Transverse colon (tissue), 4 donors: ENCODE results near the gene ERVFRD-1.

Source experiments
- CTCF ChIP-seq, 5 experiments: fragments of 200-600 bp in 3 of 5; fragments of 450-650 bp in 2 of 5; sonication (generic) in 3 of 5; IDR thresholded peaks; 1 replicate in 2 of 5; 2 replicates in 3 of 5; pipeline ENCODE4 v1.5.1; 2016 to 2017; ENCODE audit warnings: antibody characterized with exemption in 5 of 5, inconsistent platforms in 3 of 5, mild to moderate bottlenecking in 2 of 5, moderate library complexity in 1 of 5
- EP300 ChIP-seq: sonication (generic); formaldehyde crosslinking; IDR thresholded peaks from one replicate; pipeline ENCODE4 v1.6.1; 2017; ENCODE audit warnings: antibody characterized with exemption, low read depth
- POLR2A ChIP-seq: fragments of 450-650 bp; IDR thresholded peaks from one replicate; pipeline ENCODE4 v1.6.1; 2016; ENCODE audit warnings: antibody characterized with exemption, mild to moderate bottlenecking, moderate library complexity
- POLR2AphosphoS5 ChIP-seq, 3 donors: sonication (generic); formaldehyde crosslinking; IDR thresholded peaks; one replicate each; pipeline ENCODE4 v1.6.1; 2016; ENCODE audit warnings: antibody characterized with exemption in 3 of 3

GRCh38 chr6:11069760-11070159 lies 41.8 kb downstream of the ERVFRD-1 start:
- no peak for TF ChIP-seq CTCF (IDR thresholded peaks at IDR 0.05)
- TF ChIP-seq POLR2A: no peak
- no peak for TF ChIP-seq POLR2AphosphoS5 (IDR thresholded peaks at IDR 0.05)
- TF ChIP-seq EP300: no peak
